A549 (cell line): ENCODE measurements around the gene SLC24A3. TPM values are rescaled to one million over a fixed set of nuclear protein-coding genes. Genes with fewer than 3 reads are reported as not detected.

Experiments used
- ATAC-seq, 2 experiments: fragments of 200-7000 bp in 1 of 2; fragments of >200 bp in 1 of 2; cut with Nextera tagmentation in 1 of 2; cut with Tn5 transposase in 1 of 2; 3 replicates each; pipeline versions ENCODE4 v1.8.0 to v1.9.1; 2018 to 2020; ENCODE audit warnings: mild to moderate bottlenecking in 1 of 2, moderate library complexity in 1 of 2
- CTCF ChIA-PET: fragments of 300-600 bp; sonication (Branson Sonifier 250); formaldehyde crosslinking; extraction: SDS; loops from one replicate; lab custom pipeline; 2021; ENCODE audit warnings: antibody characterized with exemption, inconsistent platforms; lab: Yijun Ruan, JAX
- POLR2A ChIA-PET: fragments of 350-600 bp; formaldehyde crosslinking; extraction: SDS; loops from one replicate; lab custom pipeline; 2021; ENCODE audit warnings: antibody characterized with exemption, inconsistent platforms; lab: Yijun Ruan, JAX
- DNase-seq, 2 experiments: peaks; one replicate each; pipeline versions ENCODE4 v3.0.0 to v3.0.0-alpha.2; 2011 to 2016; ENCODE audit warnings: low read depth in 1 of 2, low spot score in 1 of 2
- FAIRE-seq: peaks from 2 replicates; lab custom pipeline; 2011; peaks lifted over from hg19 to GRCh38; lab: Jason Lieb, UNC
- H3K27ac ChIP-seq, 2 experiments: fragments of >200 bp; sonication (Bioruptor Twin); formaldehyde crosslinking; 3 replicates each; pipeline ENCODE4 v1.5.1; 2016 to 2017
- H3K4me1 ChIP-seq: fragments of >200 bp; sonication (Bioruptor Twin); formaldehyde crosslinking; 3 replicates; pipeline ENCODE4 v1.6.1; 2016
- H3K4me2 ChIP-seq: fragments of >200 bp; sonication (Bioruptor Twin); formaldehyde crosslinking; 3 replicates; pipeline ENCODE4 v1.6.1; 2016
- H3K4me3 ChIP-seq: fragments of >200 bp; sonication (Bioruptor Twin); formaldehyde crosslinking; 3 replicates; pipeline ENCODE4 v1.5.1; 2016
- H3K9me3 ChIP-seq: fragments of >200 bp; sonication (Bioruptor Twin); formaldehyde crosslinking; 3 replicates; pipeline ENCODE4 v1.6.1; 2016
- ATOH8 ChIP-seq: fragments of 250-450 bp; sonication (Bioruptor Pico); IDR thresholded peaks from 2 replicates; pipeline ENCODE4 v1.5.0; 2020; ENCODE audit warnings: low read depth, mild to moderate bottlenecking, moderate library complexity
- CBX2 ChIP-seq: fragments of 200-600 bp; sonication (generic); IDR thresholded peaks from 2 replicates; pipeline ENCODE4 v1.6.1; 2016; ENCODE audit warnings: low read depth, mild to moderate bottlenecking, borderline replicate concordance
- CEBPB ChIP-seq, 2 experiments: fragments of >200 bp in 1 of 2; sonication (Bioruptor Twin) in 1 of 2; formaldehyde crosslinking in 1 of 2; IDR thresholded peaks; 2 replicates each; pipeline ENCODE4 v1.6.1; 2012 to 2016
- CHD4 ChIP-seq: fragments of 200-600 bp; sonication (generic); IDR thresholded peaks from 2 replicates; pipeline ENCODE4 v1.6.1; 2016; ENCODE audit warnings: antibody characterized with exemption, mild to moderate bottlenecking, borderline replicate concordance
- CTCF ChIP-seq: fragments of >200 bp; sonication (Bioruptor Twin); formaldehyde crosslinking; IDR thresholded peaks from 3 replicates; pipeline ENCODE4 v1.5.1; 2016
- EHF ChIP-seq: fragments of 250-450 bp; sonication (Bioruptor Pico); IDR thresholded peaks from 2 replicates; pipeline ENCODE4 v1.5.0; 2020; ENCODE audit warnings: mild to moderate bottlenecking
- ELK1 ChIP-seq: fragments of 150-350 bp; IDR thresholded peaks from 2 replicates; pipeline ENCODE4 v1.6.1; 2014; ENCODE audit warnings: low read depth, mild to moderate bottlenecking, low read length
- FOSB ChIP-seq: fragments of 250-450 bp; sonication (Bioruptor Pico); IDR thresholded peaks from 2 replicates; pipeline ENCODE4 v1.5.0; 2020; ENCODE audit warnings: mild to moderate bottlenecking, moderate library complexity
- FOXS1 ChIP-seq: fragments of 250-450 bp; sonication (Bioruptor Pico); IDR thresholded peaks from 2 replicates; pipeline ENCODE4 v1.5.0; 2020; ENCODE audit warnings: mild to moderate bottlenecking, moderate library complexity
- HES2 ChIP-seq: fragments of >200 bp; sonication (Bioruptor Twin); formaldehyde crosslinking; IDR thresholded peaks from 2 replicates; pipeline ENCODE4 v1.6.1; 2016
- HEYL ChIP-seq: fragments of 250-450 bp; sonication (Bioruptor Pico); IDR thresholded peaks from 2 replicates; pipeline ENCODE4 v1.8.0; 2021; ENCODE audit warnings: mild to moderate bottlenecking, moderate library complexity
- HMGXB4 ChIP-seq: fragments of 250-450 bp; sonication (Bioruptor Pico); IDR thresholded peaks from 2 replicates; pipeline ENCODE4 v1.5.0; 2021; ENCODE audit warnings: mild to moderate bottlenecking, moderate library complexity, borderline replicate concordance
- HOXA7 ChIP-seq: fragments of 250-450 bp; sonication (Bioruptor Pico); IDR thresholded peaks from 2 replicates; pipeline ENCODE4 v1.5.0; 2020; ENCODE audit warnings: mild to moderate bottlenecking, moderate library complexity
- HOXB5 ChIP-seq: fragments of 250-450 bp; sonication (Bioruptor Pico); IDR thresholded peaks from 2 replicates; pipeline ENCODE4 v1.5.0; 2020; ENCODE audit warnings: mild to moderate bottlenecking, moderate library complexity
- JUNB ChIP-seq: fragments of >200 bp; sonication (Bioruptor Twin); formaldehyde crosslinking; IDR thresholded peaks from 2 replicates; pipeline ENCODE4 v1.6.1; 2016
- KDM1A ChIP-seq: fragments of 200-600 bp; sonication (generic); IDR thresholded peaks from 2 replicates; pipeline ENCODE4 v1.6.1; 2016; ENCODE audit warnings: low read depth, mild to moderate bottlenecking
- KDM5A ChIP-seq: fragments of 200-600 bp; sonication (generic); IDR thresholded peaks from 2 replicates; pipeline ENCODE4 v1.6.1; 2016; ENCODE audit warnings: antibody characterized with exemption, mild to moderate bottlenecking
- MAX ChIP-seq: IDR thresholded peaks from 2 replicates; pipeline ENCODE4 v1.6.1; 2012
- MAZ ChIP-seq: fragments of 150-350 bp; IDR thresholded peaks from 2 replicates; pipeline ENCODE4 v1.6.1; 2014; ENCODE audit warnings: antibody characterized with exemption, low read depth, low read length, borderline replicate concordance
- NR3C1 ChIP-seq: fragments of >200 bp; sonication (Bioruptor Twin); formaldehyde crosslinking; IDR thresholded peaks from 3 replicates; pipeline ENCODE4 v1.6.1; 2017
- PBX3 ChIP-seq: IDR thresholded peaks from 2 replicates; pipeline ENCODE4 v1.6.1; 2012
- PHF8 ChIP-seq: fragments of 200-600 bp; sonication (generic); IDR thresholded peaks from 2 replicates; pipeline ENCODE4 v1.6.1; 2016; ENCODE audit warnings: low read depth, mild to moderate bottlenecking, antibody characterized with exemption, moderate library complexity, borderline replicate concordance
- POLR2A ChIP-seq: IDR thresholded peaks from 2 replicates; pipeline ENCODE4 v1.6.1; 2012; ENCODE audit warnings: mild to moderate bottlenecking, low read length
- POLR2AphosphoS2 ChIP-seq: conservative IDR thresholded peaks from 2 replicates; pipeline ENCODE4 v1.6.1; 2012; ENCODE audit warnings: low read length, improper control_type of control experiment, inconsistent platforms
- RARB ChIP-seq: fragments of 250-450 bp; sonication (Bioruptor Pico); IDR thresholded peaks from 2 replicates; pipeline ENCODE4 v1.8.0; 2021; ENCODE audit warnings: mild to moderate bottlenecking, moderate library complexity
- RFX5 ChIP-seq: fragments of 450-650 bp; IDR thresholded peaks from 2 replicates; pipeline ENCODE4 v1.7.1; 2014; ENCODE audit warnings: antibody characterized with exemption, mild to moderate bottlenecking, moderate library complexity
- SREBF2 ChIP-seq: fragments of 450-650 bp; IDR thresholded peaks from 2 replicates; pipeline ENCODE4 v1.6.1; 2014; ENCODE audit warnings: mild to moderate bottlenecking, moderate library complexity
- TP53 ChIP-seq: fragments of 250-450 bp; sonication (Bioruptor Pico); IDR thresholded peaks from 2 replicates; pipeline ENCODE4 v1.5.0; 2021; ENCODE audit warnings: mild to moderate bottlenecking, moderate library complexity
- ZNF302 ChIP-seq: fragments of 250-450 bp; sonication (Bioruptor Pico); IDR thresholded peaks from 2 replicates; pipeline ENCODE4 v1.9.0; 2021; ENCODE audit warnings: inconsistent platforms, mild to moderate bottlenecking, moderate library complexity
- ZSCAN20 ChIP-seq: fragments of 250-450 bp; sonication (Bioruptor Pico); IDR thresholded peaks from 2 replicates; pipeline ENCODE4 v1.8.0; 2022; ENCODE audit warnings: mild to moderate bottlenecking, moderate library complexity
- WGBS: methylation state at CpG from one replicate; pipeline ENCODE4 v1.1.6; 2017; ENCODE audit errors: missing lambda C conversion rate; 5-methylcytosine and 5-hydroxymethylcytosine counted together
- polyA plus RNA-seq, 4 experiments: library from polyadenylated mRNA; depleted of rRNA in 3 of 4; stranded (reverse); fragments of >200 nt; fragmentation: RNase III in 1 of 4; extraction: RNeasy Plus Mini Kit Qiagen cat#74134 plus additional on column Dnase treatment in 1 of 4; gene quantifications; 2 replicates in 3 of 4; 3 replicates in 1 of 4; pipeline ENCODE4 v1.2.3, GENCODE V29; 2011 to 2017

Gene SLC24A3
- polyA plus RNA-seq, 2 of the 4 experiments (the other 2 are of a cell fraction) = 0.08 TPM; not detected in 1

- FAIRE-seq (no peak), ATAC-seq (no peak), DNase-seq (no peak)
- no peak overlapping the region for H3K4me3 ChIP-seq
- CTCF ChIA-PET = interaction anchor here (0.7 to 2.1 kb wide), 3 partner anchors 11 to 205 kb away, joined by 3 to 10 read pairs (median 4); no protein-coding TSS in a partner anchor
- H3K9me3 ChIP-seq = no peaks in the 10 kb centered on the region
- TF ChIP-seq NR3C1 (no peak), EHF (no peak), KDM1A (no peak), CEBPB (IDR thresholded peaks at IDR 0.05) (no peak), ZNF302 (no peak)
- POLR2A ChIA-PET = no interaction called here
- no peak overlapping the region for H3K27ac ChIP-seq
- WGBS = 24% methylated on average over 2 of the region's 2 CpGs
- H3K4me2 ChIP-seq = no peak overlapping the region
- no peaks in the 10 kb centered on the region for H3K4me1 ChIP-seq
Measured at GRCh38 chr20:19682249-19682648, 469.8 kb downstream of the SLC24A3 start.

- ATAC-seq = no peak
- no peak for TF ChIP-seq POLR2A
- no peak for TF ChIP-seq SREBF2
- TF ChIP-seq KDM1A = no peak
- TF ChIP-seq POLR2AphosphoS2 = no peak
- TF ChIP-seq HES2 = no peak
- TF ChIP-seq PHF8 = no peak
- no peak for TF ChIP-seq FOSB (CRISPR knock-in tag)
- TF ChIP-seq ATOH8 (CRISPR knock-in tag) = no peak
- no peak for TF ChIP-seq HOXB5 (CRISPR knock-in tag)
- TF ChIP-seq FOXS1 = no peak
- TF ChIP-seq RFX5 = no peak
- TF ChIP-seq CTCF = no peak
- TF ChIP-seq ELK1 = no peak
- TF ChIP-seq EHF = no peak
- TF ChIP-seq RARB = no peak
- TF ChIP-seq CBX2 = no peak
- TF ChIP-seq MAX = no peak
- TF ChIP-seq, all 56 proteins: peak for 0
- WGBS = 46% methylated on average over 3 of the region's 3 CpGs
- no peaks in the 10 kb centered on the region for H3K9me3 ChIP-seq
- no peak overlapping the region for H3K27ac ChIP-seq
- CTCF ChIA-PET = interaction anchor here (0.9 to 1.7 kb wide), 4 partner anchors 9 to 203 kb away, joined by 3 to 9 read pairs (median 6); no protein-coding TSS in a partner anchor
- DNase-seq = no peak
- no peaks in the 10 kb centered on the region for H3K4me1 ChIP-seq
- no peak overlapping the region for H3K4me3 ChIP-seq
- no peak overlapping the region for H3K4me2 ChIP-seq
- no peak for FAIRE-seq
- POLR2A ChIA-PET = no interaction called here
Measured at GRCh38 chr20:19683188-19683587, 470.7 kb downstream of the SLC24A3 start.

GRCh38 chr20:19683822-19684221 is 471.4 kb downstream of the SLC24A3 start:
- H3K27ac ChIP-seq = no peak overlapping the region
- no peak overlapping the region for H3K4me3 ChIP-seq
- no peak overlapping the region for H3K4me2 ChIP-seq
- ATAC-seq (no peak), FAIRE-seq (no peak), DNase-seq (no peak)
- ChIA-PET POLR2A (no interaction called here), CTCF (interaction anchor here (0.9 to 1.7 kb wide), 4 partner anchors 9 to 203 kb away, joined by 3 to 9 read pairs (median 6); no protein-coding TSS in a partner anchor)
- no peaks in the 10 kb centered on the region for H3K9me3 ChIP-seq
- WGBS = 31% methylated on average over 3 of the region's 3 CpGs
- H3K4me1 ChIP-seq = no peaks in the 10 kb centered on the region; the same call in 2 of the 3 replicates
- no peak for TF ChIP-seq HOXA7
- no peak for TF ChIP-seq HMGXB4 (CRISPR knock-in tag)
- TF ChIP-seq TP53 (CRISPR knock-in tag) = no peak
- TF ChIP-seq KDM1A = no peak
- no peak for TF ChIP-seq HEYL (CRISPR knock-in tag)
- no peak for TF ChIP-seq PBX3
- no peak for TF ChIP-seq SREBF2
- no peak for TF ChIP-seq CHD4
- TF ChIP-seq FOSB (CRISPR knock-in tag) = no peak
- TF ChIP-seq PHF8 = no peak
- TF ChIP-seq ZSCAN20 (CRISPR knock-in tag) = no peak
- no peak for TF ChIP-seq KDM5A
- no peak for TF ChIP-seq FOXS1
- TF ChIP-seq MAZ = no peak
- no peak for TF ChIP-seq JUNB
